Loucy (cell line): ENCODE data around the gene TUBB4B.

Experiments used
- H2AFZ ChIP-seq: fragments of 200-600 bp; sonication (generic); 2 replicates; pipeline ENCODE4 v1.6.0; 2016; ENCODE audit warnings: antibody characterized with exemption, mild to moderate bottlenecking, low read length, moderate library complexity
- H3F3A ChIP-seq: fragments of 200-600 bp; 2 replicates; pipeline ENCODE4 v1.6.0; 2016; ENCODE audit warnings: antibody characterized with exemption, low read depth, mild to moderate bottlenecking
- H3K27me3 ChIP-seq: fragments of 200-600 bp; sonication (generic); 2 replicates; pipeline ENCODE4 v1.6.1; 2014; ENCODE audit warnings: low read length, mild to moderate bottlenecking; ENCODE audit not compliant: insufficient read depth, poor library complexity, severe bottlenecking
- H3K36me3 ChIP-seq: fragments of 200-600 bp; sonication (generic); 2 replicates; pipeline ENCODE4 v1.6.1; 2016; ENCODE audit warnings: low read length; ENCODE audit not compliant: insufficient read depth
- H3K4me1 ChIP-seq: fragments of 200-600 bp; sonication (generic); 2 replicates; pipeline ENCODE4 v1.5.1; 2014; ENCODE audit warnings: low read length, mild to moderate bottlenecking; ENCODE audit not compliant: insufficient read depth, poor library complexity, severe bottlenecking
- H3K4me2 ChIP-seq: fragments of 200-600 bp; sonication (generic); 2 replicates; pipeline ENCODE4 v1.6.0; 2014; ENCODE audit warnings: antibody characterized with exemption, low read length, low read depth, mild to moderate bottlenecking; ENCODE audit not compliant: poor library complexity, severe bottlenecking
- H3K4me3 ChIP-seq: fragments of 200-600 bp; sonication (generic); 2 replicates; pipeline ENCODE4 v1.5.1; 2014; ENCODE audit warnings: low read length, mild to moderate bottlenecking, mixed read lengths; ENCODE audit not compliant: poor library complexity, severe bottlenecking
- H3K79me2 ChIP-seq: fragments of 200-600 bp; sonication (generic); 2 replicates; pipeline ENCODE4 v1.6.1; 2014; ENCODE audit warnings: low read length; ENCODE audit not compliant: insufficient read depth
- H3K9ac ChIP-seq: fragments of 200-600 bp; sonication (generic); 2 replicates; pipeline ENCODE4 v1.6.0; 2014; ENCODE audit warnings: mild to moderate bottlenecking, low read depth, low read length, moderate library complexity; ENCODE audit not compliant: poor library complexity, severe bottlenecking
- H3K9me2 ChIP-seq: fragments of 200-600 bp; sonication (generic); replicated peaks from 2 replicates; pipeline ENCODE4 v1.6.1; 2016; ENCODE audit warnings: low read depth, low read length, mixed read lengths
- H3K9me3 ChIP-seq: fragments of 200-600 bp; sonication (generic); 2 replicates; pipeline ENCODE4 v1.6.1; 2014; ENCODE audit warnings: mild to moderate bottlenecking, antibody characterized with exemption, low read length, low read depth; ENCODE audit not compliant: insufficient read depth
- H4K20me1 ChIP-seq: fragments of 200-600 bp; sonication (generic); 2 replicates; pipeline ENCODE4 v1.6.0; 2014; ENCODE audit warnings: antibody characterized with exemption, low read length, mild to moderate bottlenecking; ENCODE audit not compliant: insufficient read depth, poor library complexity, severe bottlenecking
- CTCF ChIP-seq: fragments of 200-600 bp; sonication (generic); conservative IDR thresholded peaks from 2 replicates; pipeline ENCODE4 v1.5.1; 2014; ENCODE audit warnings: mild to moderate bottlenecking, antibody characterized with exemption, low read length
- EZH2phosphoT487 ChIP-seq: fragments of 200-600 bp; IDR thresholded peaks from 2 replicates; pipeline ENCODE4 v1.6.1; 2018; ENCODE audit warnings: antibody characterized with exemption, mild to moderate bottlenecking, moderate library complexity, borderline replicate concordance

Gene TUBB4B

DNA sequence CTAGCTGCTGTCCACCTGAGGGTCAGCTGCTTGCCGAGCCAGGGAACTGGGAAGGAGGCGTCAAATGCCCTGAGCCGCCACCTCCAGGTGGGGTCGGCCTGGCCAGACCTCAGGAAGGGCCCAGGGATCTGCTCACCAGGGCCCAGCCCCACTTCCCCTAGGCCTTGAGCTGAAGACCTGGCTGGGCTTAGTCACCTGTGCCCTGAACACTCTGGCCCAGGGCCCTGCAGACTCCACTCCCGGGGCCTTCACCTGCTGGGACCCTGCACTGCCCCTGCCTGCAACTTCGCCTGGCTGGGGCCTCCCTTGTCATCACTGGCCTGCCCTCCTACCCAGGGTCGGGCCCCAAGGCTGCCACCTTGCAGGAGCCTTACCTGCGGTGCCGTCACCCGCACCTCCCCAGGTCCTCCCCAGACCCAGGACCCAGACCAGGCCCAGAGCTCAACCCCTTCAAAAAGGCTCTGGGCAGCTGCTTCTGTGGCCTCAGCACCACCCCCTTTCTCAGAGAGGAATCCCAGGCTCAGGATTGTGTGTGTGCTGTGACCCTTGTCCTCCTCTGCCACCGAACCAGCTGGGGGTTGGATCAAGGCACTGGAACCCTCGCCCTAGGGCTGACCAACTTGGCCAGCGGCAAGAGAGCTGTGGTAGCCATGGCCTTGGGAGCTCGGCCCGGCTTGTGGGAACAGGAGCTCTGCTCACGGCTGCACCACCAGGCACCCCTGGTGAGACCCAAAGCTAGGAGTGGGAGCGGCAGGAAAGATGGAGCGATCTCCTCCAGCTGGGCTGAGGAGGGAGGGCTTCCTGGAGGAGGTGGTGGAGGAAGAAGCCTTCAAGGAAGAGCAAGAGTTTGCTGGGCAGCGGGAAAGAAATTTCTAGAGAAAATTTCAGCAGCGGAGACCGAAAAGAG is 12.9 kb downstream of the TUBB4B start:
- Histone ChIP-seq H3K9me2 (no peaks in the 10 kb centered on the region), H3F3A (no peaks in the 10 kb centered on the region), H3K27me3 (peaks cover 4% of the 10 kb centered on the region), H3K9me3 (no peaks in the 10 kb centered on the region), H3K4me3 (peak overlapping the region; percentile 91), H2AFZ (peak overlapping the region; percentile 92), H3K79me2 (peaks cover 36% of the 10 kb centered on the region), H4K20me1 (peaks cover 18% of the 10 kb centered on the region), H3K9ac (peak overlapping the region; percentile 94), H3K4me1 (peaks cover 31% of the 10 kb centered on the region), H3K36me3 (no peaks in the 10 kb centered on the region), H3K4me2 (peak overlapping the region; percentile 97)
- TF ChIP-seq EZH2phosphoT487 (no peak), CTCF (no peak)

DNA sequence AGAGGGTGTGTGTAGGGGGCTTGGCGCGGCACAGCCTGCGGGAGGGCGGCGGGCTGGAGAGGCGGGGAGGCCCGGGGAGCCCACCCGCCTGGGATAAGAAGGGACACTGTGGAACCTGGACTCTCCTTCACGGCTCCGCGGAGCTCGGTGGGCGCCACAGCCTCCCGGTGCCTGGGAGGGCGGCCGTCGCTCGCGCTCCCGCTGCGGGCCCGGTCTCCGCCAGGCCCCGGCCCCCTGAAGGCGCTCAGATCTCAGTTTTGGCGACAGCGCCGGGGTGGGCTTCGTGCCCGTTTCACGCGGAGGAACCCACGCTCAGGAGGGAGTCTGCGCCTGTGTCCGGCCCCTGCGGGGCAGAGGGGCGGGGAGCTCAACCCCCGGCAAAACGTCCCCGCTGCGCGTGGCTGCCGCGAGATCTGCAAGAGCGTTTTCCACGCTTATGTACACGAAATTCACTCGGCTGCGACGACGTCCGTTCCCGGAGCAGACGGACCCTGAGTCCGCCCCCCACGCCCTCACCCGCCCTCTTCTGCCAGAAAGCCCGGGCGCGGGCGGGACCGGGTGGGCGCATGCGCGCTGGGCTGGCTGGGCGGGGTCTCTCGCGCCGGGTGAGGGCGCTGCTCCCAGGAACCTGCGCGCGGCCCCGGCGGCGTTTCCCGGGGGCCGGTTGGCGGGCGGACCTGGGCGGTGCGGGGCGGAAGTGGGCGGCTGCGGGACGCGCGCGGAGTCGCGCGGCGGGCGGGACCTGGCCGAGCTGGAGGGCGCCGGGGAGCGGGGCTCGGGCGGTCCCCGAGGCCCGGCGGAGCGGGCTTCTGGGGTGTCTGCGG is 13.7 kb downstream of the TUBB4B start, which contains the start of gene NELFB:
Gene NELFB (plus strand): TSS at position 704 of the 824 bp plus-strand sequence.
- Histone ChIP-seq H3K4me1 (peaks cover 34% of the 10 kb centered on the region), H3K9me2 (no peaks in the 10 kb centered on the region), H3K27me3 (peaks cover 4% of the 10 kb centered on the region), H4K20me1 (peaks cover 18% of the 10 kb centered on the region), H3K4me3 (peak within 1 kb of the TSS; percentile 91), H3K4me2 (peak within 1 kb of the TSS; percentile 97), H3K36me3 (no peaks in the 10 kb centered on the region), H3F3A (no peaks in the 10 kb centered on the region), H3K79me2 (peaks cover 40% of the 10 kb centered on the region), H2AFZ (peak within 1 kb of the TSS; percentile 92), H3K9ac (peak within 1 kb of the TSS; percentile 94), H3K9me3 (no peaks in the 10 kb centered on the region)
- no peak for TF ChIP-seq CTCF
- no peak for TF ChIP-seq EZH2phosphoT487

- Histone ChIP-seq H3K4me3 (peak overlapping the region; percentile 91), H3K79me2 (peaks cover 40% of the 10 kb centered on the region), H4K20me1 (peaks cover 18% of the 10 kb centered on the region), H3K4me2 (peak overlapping the region; percentile 78), H2AFZ (peak overlapping the region; percentile 71; the same call in 1 of the 2 replicates), H3K9me2 (no peaks in the 10 kb centered on the region), H3K27me3 (peaks cover 4% of the 10 kb centered on the region), H3K9ac (peak overlapping the region; percentile 88), H3K9me3 (no peaks in the 10 kb centered on the region), H3K36me3 (no peaks in the 10 kb centered on the region), H3K4me1 (peaks cover 34% of the 10 kb centered on the region), H3F3A (no peaks in the 10 kb centered on the region)
- TF ChIP-seq CTCF (no peak), EZH2phosphoT487 (no peak)
These were observed 14.5 kb downstream of the TUBB4B start for GRCh38 chr9:137255448-137256114.
